A549 treated with AZD2906 at 1 μM for 4 hours (cell line): ENCODE results near the gene GCSH. TPM values are rescaled to one million over a fixed set of nuclear protein-coding genes. Genes with fewer than 3 reads are reported as not detected.

Experiments
- total RNA-seq: library from RNA; stranded (reverse); fragments of 200-300 nt; extraction: Qiagen RNA extraction; gene quantifications from 5 replicates; pipeline ENCODE4 v1.2.3, GENCODE V29; 2022

GCSH gene
- total RNA-seq, result 45.3 to 64.1 TPM (median 57.4 TPM) in 5 replicates

GRCh38 chr16:81095953-81096714 is at the start of gene GCSH:
GCSH (minus strand) TSS chr16:81096395; CDS start chr16:81096278, 117 bp downstream.

GRCh38 chr16:81077076-81077940 is 18.9 kb downstream of the GCSH start, which contains the start of gene C16orf46:
C16orf46 (minus strand) TSS chr16:81077238; CDS start chr16:81063955, 13,283 bp downstream.

GRCh38 chr16:81035398-81035974 is 60.7 kb downstream of the GCSH start, which contains the start of gene ATMIN:
ATMIN (plus strand) TSS chr16:81035842; CDS start chr16:81035871, 29 bp downstream.

Other genes with a start within 250 kb of the GCSH start
- 111 to 131 TPM (median 114 TPM) in 5 replicates for gene CMC2, start 89.5 kb downstream of the GCSH start, total RNA-seq
- 62.7 to 117 TPM (median 67.6 TPM) in 5 replicates for gene CENPN, start 89.2 kb downstream of the GCSH start, total RNA-seq
- gene ATMIN, start 60.6 kb downstream of the GCSH start, total RNA-seq, result 28.2 to 31.8 TPM (median 30.5 TPM) in 5 replicates
- 0.37 to 1.2 TPM (median 0.80 TPM) in 5 replicates for gene C16orf46, start 19.2 kb downstream of the GCSH start, total RNA-seq
- gene BCO1, start 142.3 kb upstream of the GCSH start, total RNA-seq, result 0.66 to 1.4 TPM (median 0.82 TPM) in 5 replicates
- gene GAN, start 218.6 kb upstream of the GCSH start, total RNA-seq, result 2.2 to 2.9 TPM (median 2.3 TPM) in 5 replicates